ENCODE data around the gene ZNF460. TPM values are rescaled to one million over a fixed set of nuclear protein-coding genes. Genes with fewer than 3 reads are reported as not detected.

ZNF460 gene
- total RNA-seq, 4 donors from 2014 or later = 46.5 to 163 (median 104) TPM

DNA sequence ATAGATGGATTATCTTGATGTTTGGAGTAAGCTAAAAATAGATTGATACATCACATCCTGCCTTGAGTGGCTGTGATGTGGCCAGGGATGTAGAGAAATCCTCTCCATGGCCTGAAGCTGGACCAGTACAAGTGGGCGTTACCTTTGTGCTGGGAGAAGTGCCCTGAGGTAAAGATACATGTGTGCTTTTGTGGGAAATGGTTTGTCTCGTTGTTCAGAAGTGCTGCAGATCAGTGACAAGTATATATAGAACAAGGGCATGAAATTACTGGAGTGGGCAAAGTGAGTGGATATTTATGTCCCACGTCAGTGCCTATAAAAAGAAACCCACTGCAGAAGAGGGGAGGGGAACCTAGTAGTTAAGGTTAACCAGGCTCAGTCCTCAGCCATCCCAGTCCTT lies 58.6 kb downstream of the ZNF460 start:
- ATAC-seq (ENCODE audit: low FRiP score) = no peak

GRCh38 chr19:57342582-57342981 lies 62.3 kb downstream of the ZNF460 start:
- TF ChIP-seq CTCF (IDR thresholded peaks at IDR 0.05) = no peak
- DNase-seq (ENCODE audit: low spot score) = no peak
- ATAC-seq (ENCODE audit: low FRiP score) = no peak

More for the DNA sequence above, 58.6 kb downstream of the ZNF460 start:
- no peak for TF ChIP-seq CTCF (IDR thresholded peaks at IDR 0.05)
- no peak for DNase-seq (ENCODE audit: low spot score)

Other genes with a start within 250 kb of the ZNF460 start
- under 1 TPM in 1 of 4 donors, not detected in 3; 0.24 TPM for gene USP29, start 160.5 kb upstream of the ZNF460 start, total RNA-seq
- gene ZIM3, start 135.3 kb upstream of the ZNF460 start, total RNA-seq = not detected
- not detected for gene DUXA, start 113.0 kb upstream of the ZNF460 start, total RNA-seq
- 10 to 100 TPM; 21.9 to 47.9 (median 35.7) TPM for gene ZNF264, start 89.0 kb upstream of the ZNF460 start, total RNA-seq
- gene AURKC, start 49.5 kb upstream of the ZNF460 start, total RNA-seq = 1 to 10 TPM in 2 of 4 donors, under 1 TPM in 1, not detected in 1; 0.69 to 2.2 (median 1.7) TPM
- 10 to 100 TPM; 14.8 to 21.6 (median 19.4) TPM for gene ZNF805, start 39.9 kb upstream of the ZNF460 start, total RNA-seq
- 1 to 10 TPM; 5.6 to 8.4 (median 7.3) TPM for gene ZNF543, start 40.0 kb downstream of the ZNF460 start, total RNA-seq
- 10 to 100 TPM in 1 of 4 donors, 1 to 10 TPM in 3; 4.6 to 11.0 (median 7.3) TPM for gene ZNF304, start 70.8 kb downstream of the ZNF460 start, total RNA-seq
- 10 to 100 TPM; 15.3 to 22.9 (median 16.9) TPM for gene TRAPPC2B, start 83.1 kb downstream of the ZNF460 start, total RNA-seq
- 1 to 10 TPM; 1.9 to 2.6 (median 2.6) TPM for gene ZNF547, start 83.1 kb downstream of the ZNF460 start, total RNA-seq
- 10 to 100 TPM; 11.7 to 35.9 (median 22.7) TPM for gene ZNF548, start 109.4 kb downstream of the ZNF460 start, total RNA-seq
- gene ZNF17, start 130.7 kb downstream of the ZNF460 start, total RNA-seq = 10 to 100 TPM in 2 of 4 donors, 1 to 10 TPM in 2; 5.8 to 12.5 (median 9.3) TPM
- gene ZNF749, start 154.8 kb downstream of the ZNF460 start, total RNA-seq = 10 to 100 TPM in 1 of 4 donors, 1 to 10 TPM in 3; 3.3 to 18.0 (median 7.6) TPM
- gene VN1R1, start 176.7 kb downstream of the ZNF460 start, total RNA-seq = under 1 TPM in 3 of 4 donors, not detected in 1; 0.19 to 0.48 (median 0.44) TPM
- gene ZNF772, start 197.1 kb downstream of the ZNF460 start, total RNA-seq = 10 to 100 TPM in 1 of 4 donors, 1 to 10 TPM in 3; 4.5 to 17.2 (median 8.6) TPM
- 10 to 100 TPM in 3 of 4 donors, 1 to 10 TPM in 1; 5.8 to 14.8 (median 12.5) TPM for gene ZNF419, start 207.3 kb downstream of the ZNF460 start, total RNA-seq
- gene ZNF773, start 219.5 kb downstream of the ZNF460 start, total RNA-seq = 10 to 100 TPM in 2 of 4 donors, 1 to 10 TPM in 2; 5.7 to 15.5 (median 9.6) TPM
- gene ZNF549, start 246.9 kb downstream of the ZNF460 start, total RNA-seq = 1 to 10 TPM; 2.4 to 6.6 (median 4.9) TPM